Erythroblast (primary cell): Measurements from ENCODE around the gene SCYL1.
A peak's percentile ranks its signal among the peaks of the same experiment; 100 is the strongest.

Source experiments
- DNase-seq, 2 experiments: peaks; one replicate each; lab custom pipeline; 2025; lab: John Stamatoyannopoulos, UW
- GATA1 ChIP-seq: IDR thresholded peaks from 2 replicates; pipeline ENCODE4 v1.6.1; 2011; ENCODE audit warnings: low read depth, mild to moderate bottlenecking, control low read depth, low read length, moderate library complexity
- POLR2A ChIP-seq: IDR thresholded peaks from 2 replicates; pipeline ENCODE4 v1.6.1; 2011; ENCODE audit warnings: mild to moderate bottlenecking, low read length

SCYL1 gene

GRCh38 chr11:65554057-65554818, 29.4 kb downstream of the SCYL1 start:
- DNase-seq: no peak
- TF ChIP-seq GATA1 (no peak), POLR2A (no peak)

- TF ChIP-seq POLR2A (no peak), GATA1 (no peak)
- DNase-seq: no peak
These were observed 30.1 kb downstream of the SCYL1 start for GRCh38 chr11:65554842-65555430.

GRCh38 chr11:65555693-65556231, 30.9 kb downstream of the SCYL1 start:
- DNase-seq: peak in 1 of 2 experiments; percentile 49
- TF ChIP-seq POLR2A: no peak
- no peak for TF ChIP-seq GATA1

DNA sequence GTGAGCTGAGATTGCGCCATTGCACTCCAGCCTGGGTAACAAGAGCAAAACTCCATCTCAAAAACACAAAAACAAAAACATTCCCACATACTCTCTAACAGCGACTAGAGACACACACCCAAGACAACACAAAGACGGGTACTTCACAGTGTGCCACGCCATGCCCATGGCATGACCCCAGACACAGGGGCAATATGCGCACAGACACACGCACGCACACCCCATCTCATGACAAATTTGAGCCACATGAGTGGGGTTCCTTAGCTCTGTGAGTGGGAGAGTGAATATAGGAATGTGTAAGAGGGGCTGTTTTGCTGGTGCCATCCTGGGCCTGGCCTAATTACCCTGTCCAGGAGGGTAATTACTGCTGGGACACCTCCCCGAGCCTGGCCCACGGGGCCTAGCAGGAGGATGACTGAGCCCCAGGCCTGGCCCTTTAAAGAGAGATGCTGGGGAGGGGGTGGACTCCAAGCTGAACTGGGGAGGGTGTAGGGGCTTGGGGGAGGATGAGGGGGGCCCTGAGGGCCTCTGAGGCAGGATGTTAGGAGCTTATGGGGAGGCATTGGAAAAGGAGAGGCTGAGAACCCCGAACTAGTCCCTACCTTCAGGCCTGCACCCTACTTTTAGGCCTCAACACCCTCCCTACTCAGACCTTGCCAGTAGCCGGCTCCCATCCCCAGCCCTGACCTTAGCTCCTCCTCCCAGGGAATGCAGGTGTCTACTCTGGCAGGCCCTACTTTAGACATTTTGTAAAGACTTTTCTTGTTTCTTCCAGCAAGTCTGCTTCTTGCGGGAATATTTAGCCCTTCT, 31.8 kb downstream of the SCYL1 start:
- DNase-seq: no peak
- TF ChIP-seq GATA1 (no peak), POLR2A (no peak)

DNA sequence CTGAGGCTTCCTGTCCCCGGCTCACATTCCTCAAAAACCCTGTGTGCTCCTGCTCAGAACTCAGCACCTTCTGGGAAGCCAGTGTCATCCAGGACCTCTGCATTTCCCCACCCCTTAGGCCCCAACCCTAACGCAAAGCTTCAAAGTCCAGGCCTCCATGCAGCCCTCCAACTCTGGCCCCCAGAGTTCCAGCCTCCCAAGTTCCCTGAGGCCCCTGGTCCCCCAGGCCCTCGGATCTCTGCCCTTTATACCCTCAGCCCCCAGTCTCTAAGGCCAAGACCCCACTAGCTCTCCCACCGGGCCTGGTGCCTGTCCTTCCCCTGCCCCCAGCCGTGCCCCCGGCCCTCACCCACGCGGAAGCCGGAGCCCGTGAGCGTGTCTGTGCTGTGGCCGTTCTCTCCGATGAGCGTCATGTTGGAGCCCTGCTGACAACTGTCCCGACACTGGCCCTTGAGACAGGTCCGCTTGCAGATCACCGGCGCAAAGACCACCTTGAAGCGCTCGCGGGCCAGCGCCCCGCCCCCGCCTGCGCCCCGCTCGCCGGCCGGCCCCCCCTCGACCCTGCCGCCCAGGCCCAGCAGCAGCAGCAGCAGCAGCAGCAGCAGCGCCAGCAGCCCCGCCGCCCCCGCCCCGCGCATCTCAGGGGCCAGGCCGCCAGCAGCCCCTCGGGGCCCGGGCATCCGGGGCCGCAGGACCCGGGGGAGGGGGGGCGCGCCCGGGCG, 32.6 kb downstream of the SCYL1 start:
- TF ChIP-seq GATA1: no peak
- no peak for TF ChIP-seq POLR2A
- no peak for DNase-seq

GRCh38 chr11:65558002-65558929, 33.4 kb downstream of the SCYL1 start, which contains the start of gene LTBP3:
LTBP3 (minus strand) TSS chr11:65558359; CDS start chr11:65557959, 400 bp downstream.
- peak; percentile 80 to 83 for DNase-seq
- no peak for TF ChIP-seq GATA1
- TF ChIP-seq POLR2A: peak; percentile 32

- no peak for DNase-seq
These were observed 34.1 kb downstream of the SCYL1 start for GRCh38 chr11:65558930-65559509.

DNA sequence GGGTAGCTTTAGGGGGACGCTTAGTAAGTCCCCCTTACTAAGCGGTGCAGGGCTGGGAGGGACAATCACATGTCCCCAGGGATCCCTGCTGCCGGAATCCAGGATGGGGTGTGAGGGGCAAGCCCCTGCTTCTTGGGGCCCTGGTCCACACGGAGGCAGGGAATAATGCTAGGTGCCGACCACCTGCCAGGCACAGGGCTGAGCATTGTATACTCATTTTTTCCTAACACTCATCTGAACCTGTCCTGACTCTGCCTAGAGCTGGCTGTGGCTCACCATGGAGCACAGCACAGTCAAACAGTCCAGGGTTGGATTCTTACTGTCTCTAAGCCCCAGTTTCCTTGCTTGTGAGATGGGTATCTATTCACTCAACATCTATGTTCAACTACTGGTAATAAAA, 34.7 kb downstream of the SCYL1 start:
- no peak for TF ChIP-seq GATA1
- no peak for TF ChIP-seq POLR2A
- DNase-seq: no peak

More at GRCh38 chr11:65558930-65559509, 34.1 kb downstream of the SCYL1 start:
- no peak for TF ChIP-seq GATA1
- no peak for TF ChIP-seq POLR2A

- peak; percentile 60 to 69 for DNase-seq
- no peak for TF ChIP-seq GATA1
- no peak for TF ChIP-seq POLR2A
These were observed 35.2 kb downstream of the SCYL1 start for GRCh38 chr11:65559951-65560537.

GRCh38 chr11:65560555-65561418, 35.9 kb downstream of the SCYL1 start:
- no peak for DNase-seq

More at GRCh38 chr11:65560555-65561418, 35.9 kb downstream of the SCYL1 start:
- TF ChIP-seq GATA1 (no peak), POLR2A (no peak)
